HG03457 (cell line): ENCODE measurements around the gene ZFP36L1.

ENCODE experiments used
- ATAC-seq: cut with Tn5 transposase; IDR thresholded peaks from one replicate; pipeline ENCODE4 v1.9.1; 2021; ENCODE audit warnings: moderate number of reproducible peaks; ENCODE audit not compliant: unreplicated experiment

ZFP36L1 gene

GRCh38 chr14:68784978-68785533 lies 7.8 kb downstream of the ZFP36L1 start:
- ATAC-seq, result no peak

GRCh38 chr14:68784226-68784910 lies 8.5 kb downstream of the ZFP36L1 start:
- ATAC-seq, result no peak

- no peak for ATAC-seq
Observed at GRCh38 chr14:68783408-68784225, 9.2 kb downstream of the ZFP36L1 start.

GRCh38 chr14:68782091-68782981 lies 10.5 kb downstream of the ZFP36L1 start:
- no peak for ATAC-seq

- ATAC-seq, result no peak
Observed at GRCh38 chr14:68781161-68782021, 11.5 kb downstream of the ZFP36L1 start.

- ATAC-seq, result no peak
Observed at GRCh38 chr14:68780358-68781160, 12.3 kb downstream of the ZFP36L1 start.

- ATAC-seq, result no peak
Observed at GRCh38 chr14:68779761-68780323, 13.0 kb downstream of the ZFP36L1 start.

- no peak for ATAC-seq
Observed at GRCh38 chr14:68777644-68778043, 15.2 kb downstream of the ZFP36L1 start.

GRCh38 chr14:68775614-68776126 lies 17.2 kb downstream of the ZFP36L1 start:
- no peak for ATAC-seq

GRCh38 chr14:68774771-68775613 lies 17.9 kb downstream of the ZFP36L1 start:
- no peak for ATAC-seq

GRCh38 chr14:68772761-68773381 lies 20.0 kb downstream of the ZFP36L1 start:
- no peak for ATAC-seq

- ATAC-seq, result no peak
Observed at GRCh38 chr14:68771631-68772030, 21.2 kb downstream of the ZFP36L1 start.

GRCh38 chr14:68770553-68771286 lies 22.1 kb downstream of the ZFP36L1 start:
- ATAC-seq, result no peak

GRCh38 chr14:68770051-68770450 lies 22.8 kb downstream of the ZFP36L1 start:
- no peak for ATAC-seq

GRCh38 chr14:68768316-68768715 lies 24.6 kb downstream of the ZFP36L1 start:
- ATAC-seq, result no peak

- ATAC-seq, result no peak
Observed at GRCh38 chr14:68767248-68767645, 25.6 kb downstream of the ZFP36L1 start.
